ENCODE results near the gene NFS1.

Gene NFS1

GRCh38 chr20:35635652-35636051 is 63.5 kb downstream of the NFS1 start:
- DNase-seq: no peak

- DNase-seq: no peak
Measured at GRCh38 chr20:35632539-35633115, 66.5 kb downstream of the NFS1 start.

- DNase-seq: no peak
Measured at GRCh38 chr20:35630636-35631035, 68.5 kb downstream of the NFS1 start.

GRCh38 chr20:35629427-35630145 is 69.6 kb downstream of the NFS1 start:
- no peak for DNase-seq

- DNase-seq: no peak
Measured at GRCh38 chr20:35627121-35627520, 72.0 kb downstream of the NFS1 start.

- no peak for DNase-seq
Measured at GRCh38 chr20:35626386-35627001, 72.7 kb downstream of the NFS1 start.

GRCh38 chr20:35625584-35626385 is 73.4 kb downstream of the NFS1 start:
- DNase-seq: no peak

- DNase-seq: no peak
Measured at GRCh38 chr20:35621560-35621946, 77.6 kb downstream of the NFS1 start.

GRCh38 chr20:35620818-35621559 is 78.2 kb downstream of the NFS1 start:
- no peak for DNase-seq

GRCh38 chr20:35619196-35620095 is 79.7 kb downstream of the NFS1 start:
- peak; percentile 55 for DNase-seq

- no peak for DNase-seq
Measured at GRCh38 chr20:35618263-35619131, 80.7 kb downstream of the NFS1 start.
